Spinal cord (tissue), 10 donors: ENCODE measurements around the gene CXCL12. TPM values are rescaled to one million over a fixed set of nuclear protein-coding genes. Genes with fewer than 3 reads are reported as not detected.

ENCODE experiments used
- DNase-seq, 6 donors: peaks; one replicate each; pipeline versions ENCODE4 v3.0.0 to v3.0.0-alpha.2; 2013 to 2015; ENCODE audit warnings: low spot score in 6 of 6, low read depth in 4 of 6
- H3K27ac ChIP-seq: one replicate; pipeline ENCODE4 v1.5.1; 2013; ENCODE audit warnings: low read depth, low read length, control low read depth
- H3K27me3 ChIP-seq: one replicate; pipeline ENCODE4 v1.6.1; 2013; ENCODE audit warnings: low read length; ENCODE audit not compliant: control insufficient read depth, insufficient read depth
- H3K36me3 ChIP-seq: one replicate; pipeline ENCODE4 v1.6.1; 2013; ENCODE audit warnings: low read length; ENCODE audit not compliant: control insufficient read depth, insufficient read depth
- H3K4me1 ChIP-seq: one replicate; pipeline ENCODE4 v1.6.1; 2013; ENCODE audit warnings: low read length; ENCODE audit not compliant: control insufficient read depth, insufficient read depth
- H3K4me3 ChIP-seq: one replicate; pipeline ENCODE4 v1.5.1; 2013; ENCODE audit warnings: low read depth, low read length, control low read depth
- H3K9me3 ChIP-seq: one replicate; pipeline ENCODE4 v1.6.1; 2013; ENCODE audit warnings: low read length; ENCODE audit not compliant: control insufficient read depth, insufficient read depth
- WGBS: methylation state at CpG from one replicate; pipeline ENCODE4 v1.1.5; 2013; ENCODE audit warnings: missing lambda C conversion rate; ENCODE audit not compliant: insufficient coverage; 5-methylcytosine and 5-hydroxymethylcytosine counted together
- long read RNA-seq, 4 donors: transcript quantifications; one replicate each; lab custom pipeline, GENCODE V29; 2026
- polyA plus RNA-seq, 2 donors: library from polyadenylated mRNA; unstranded; fragments of 120-200 nt; gene quantifications; one replicate each; pipeline ENCODE4 v1.2.1, GENCODE V29; 2013; ENCODE audit not compliant: insufficient read length in 2 of 2
- total RNA-seq, 2 donors: library from RNA; depleted of rRNA in 1 of 2; stranded (reverse); fragments of 120-200 nt in 1 of 2; fragments of >200 nt in 1 of 2; gene quantifications; one replicate each; pipeline versions ENCODE4 v1.2.3 to v1.2.4, GENCODE V29; 2013 to 2014
- donor health status: healthy.

Gene CXCL12
- 100 to 1,000 TPM; 103 to 152 TPM for total RNA-seq
- polyA plus RNA-seq: 100 to 1,000 TPM in 1 of 2 donors, 10 to 100 TPM in 1; 90.1 to 106 TPM
- long read RNA-seq, donor 1, transcript CXCL12-203 (4 exons, 3,532 nt): minor isoform, 7 of 66 reads
- long read RNA-seq, donor 1, transcript CXCL12-201 (3 exons, 1,857 nt): major isoform, 52 of 66 reads
- long read RNA-seq, donor 1, partial matches to known transcripts: 0 of 66 reads
- long read RNA-seq, donor 1, other reads (novel, unspliced or antisense): 0 of 66 reads
- long read RNA-seq, donor 2, transcript CXCL12-201 (3 exons, 1,857 nt): major isoform, 15 of 21 reads
- long read RNA-seq, donor 2, partial matches to known transcripts: 0 of 21 reads
- long read RNA-seq, donor 2, other reads (novel, unspliced or antisense): 0 of 21 reads
- long read RNA-seq, donor 3, transcript CXCL12-203 (4 exons, 3,532 nt): minor isoform, 14 of 84 reads
- long read RNA-seq, donor 3, transcript CXCL12-207 (2 exons, 596 nt): minor isoform, 10 of 84 reads
- long read RNA-seq, donor 3, transcript CXCL12-201 (3 exons, 1,857 nt): major isoform, 56 of 84 reads
- long read RNA-seq, donor 3, partial matches to known transcripts: 0 of 84 reads
- long read RNA-seq, donor 3, other reads (novel, unspliced or antisense): 0 of 84 reads
- long read RNA-seq, donor 4, transcript CXCL12-203 (4 exons, 3,532 nt): minor isoform, 11 of 165 reads
- long read RNA-seq, donor 4, transcript CXCL12-207 (2 exons, 596 nt): minor isoform, 9 of 165 reads
- long read RNA-seq, donor 4, transcript CXCL12-201 (3 exons, 1,857 nt): major isoform, 133 of 165 reads
- long read RNA-seq, donor 4, partial matches to known transcripts: 8 of 165 reads
- long read RNA-seq, donor 4, other reads (novel, unspliced or antisense): 0 of 165 reads

- Histone ChIP-seq H3K9me3 (no peaks in the 10 kb centered on the region), H3K36me3 (peaks cover 2% of the 10 kb centered on the region), H3K27ac (peak within 1 kb of the TSS; percentile 64), H3K4me1 (peaks cover 54% of the 10 kb centered on the region), H3K4me3 (peak within 1 kb of the TSS; percentile 57), H3K27me3 (peaks cover 37% of the 10 kb centered on the region)
- under 1% methylated on average over 75 of the region's 75 CpGs for WGBS
- peak in 3 of 6 donors; percentile 17 to 69 (median 68) for DNase-seq
Observed at GRCh38 chr10:44385026-44385695, at the start of gene CXCL12. CXCL12 (minus strand) TSS chr10:44385097; CDS start chr10:44385005, 92 bp downstream.

GRCh38 chr10:44427479-44427878 is 42.6 kb upstream of the CXCL12 start:
- DNase-seq: no peak
- H3K36me3 ChIP-seq: no peaks in the 10 kb centered on the region
- H3K9me3 ChIP-seq: peaks cover 1% of the 10 kb centered on the region
- no peak overlapping the region for H3K27ac ChIP-seq
- WGBS: 96% methylated on average over 2 of the region's 2 CpGs
- no peak overlapping the region for H3K4me3 ChIP-seq
- H3K27me3 ChIP-seq: no peaks in the 10 kb centered on the region
- no peaks in the 10 kb centered on the region for H3K4me1 ChIP-seq

GRCh38 chr10:44427037-44427436 is 42.1 kb upstream of the CXCL12 start:
- Histone ChIP-seq H3K27me3 (no peaks in the 10 kb centered on the region), H3K4me1 (no peaks in the 10 kb centered on the region), H3K9me3 (peaks cover 1% of the 10 kb centered on the region), H3K36me3 (no peaks in the 10 kb centered on the region), H3K27ac (no peak overlapping the region), H3K4me3 (no peak overlapping the region)
- no peak for DNase-seq
- WGBS: 77% methylated on average over 5 of the region's 5 CpGs

GRCh38 chr10:44426247-44427034 is 41.5 kb upstream of the CXCL12 start:
- no peaks in the 10 kb centered on the region for H3K27me3 ChIP-seq
- no peak overlapping the region for H3K4me3 ChIP-seq
- no peak for DNase-seq
- H3K4me1 ChIP-seq: no peaks in the 10 kb centered on the region
- WGBS: 77% methylated on average over 7 of the region's 8 CpGs
- H3K36me3 ChIP-seq: no peaks in the 10 kb centered on the region
- no peak overlapping the region for H3K27ac ChIP-seq
- H3K9me3 ChIP-seq: peaks cover 1% of the 10 kb centered on the region

GRCh38 chr10:44425466-44425865 is 40.6 kb upstream of the CXCL12 start:
- no peaks in the 10 kb centered on the region for H3K4me1 ChIP-seq
- no peaks in the 10 kb centered on the region for H3K27me3 ChIP-seq
- DNase-seq: no peak
- H3K4me3 ChIP-seq: no peak overlapping the region
- 93% methylated on average over 6 of the region's 8 CpGs for WGBS
- no peak overlapping the region for H3K27ac ChIP-seq
- H3K36me3 ChIP-seq: no peaks in the 10 kb centered on the region
- H3K9me3 ChIP-seq: no peaks in the 10 kb centered on the region

- H3K4me1 ChIP-seq: no peaks in the 10 kb centered on the region
- H3K36me3 ChIP-seq: no peaks in the 10 kb centered on the region
- WGBS: 69% methylated on average over 13 of the region's 13 CpGs
- H3K4me3 ChIP-seq: no peak overlapping the region
- H3K27me3 ChIP-seq: no peaks in the 10 kb centered on the region
- H3K27ac ChIP-seq: no peak overlapping the region
- DNase-seq: no peak
- no peaks in the 10 kb centered on the region for H3K9me3 ChIP-seq
Observed at GRCh38 chr10:44424957-44425356, 40.1 kb upstream of the CXCL12 start.

GRCh38 chr10:44424298-44424697 is 39.4 kb upstream of the CXCL12 start:
- Histone ChIP-seq H3K9me3 (no peaks in the 10 kb centered on the region), H3K4me3 (no peak overlapping the region), H3K4me1 (no peaks in the 10 kb centered on the region), H3K36me3 (no peaks in the 10 kb centered on the region), H3K27ac (no peak overlapping the region), H3K27me3 (no peaks in the 10 kb centered on the region)
- DNase-seq: no peak
- 78% methylated on average over 5 of the region's 5 CpGs for WGBS

- Histone ChIP-seq H3K4me3 (no peak overlapping the region), H3K27me3 (no peaks in the 10 kb centered on the region), H3K27ac (no peak overlapping the region), H3K9me3 (no peaks in the 10 kb centered on the region), H3K4me1 (no peaks in the 10 kb centered on the region), H3K36me3 (no peaks in the 10 kb centered on the region)
- 73% methylated on average over 6 of the region's 8 CpGs for WGBS
- no peak for DNase-seq
Observed at GRCh38 chr10:44422570-44423101, 37.7 kb upstream of the CXCL12 start.
